OCI-LY3 (cell line): ENCODE data around the gene ZNF385C.

Experiments used
- EZH2phosphoT487 ChIP-seq: fragments of 200-600 bp; shearing (Covaris generic); IDR thresholded peaks from 2 replicates; pipeline ENCODE4 v1.6.1; 2018; ENCODE audit warnings: antibody characterized with exemption, mixed run types, low read depth
- TF ChIP-seq, protein P1 (sequence below): fragments of 200-600, 300-600 bp; sonication (generic); IDR thresholded peaks from 2 replicates; pipeline ENCODE4 v1.5.1; 2014; ENCODE audit warnings: antibody characterized with exemption, low read length, low read depth

- TF ChIP-seq, protein P1, sequence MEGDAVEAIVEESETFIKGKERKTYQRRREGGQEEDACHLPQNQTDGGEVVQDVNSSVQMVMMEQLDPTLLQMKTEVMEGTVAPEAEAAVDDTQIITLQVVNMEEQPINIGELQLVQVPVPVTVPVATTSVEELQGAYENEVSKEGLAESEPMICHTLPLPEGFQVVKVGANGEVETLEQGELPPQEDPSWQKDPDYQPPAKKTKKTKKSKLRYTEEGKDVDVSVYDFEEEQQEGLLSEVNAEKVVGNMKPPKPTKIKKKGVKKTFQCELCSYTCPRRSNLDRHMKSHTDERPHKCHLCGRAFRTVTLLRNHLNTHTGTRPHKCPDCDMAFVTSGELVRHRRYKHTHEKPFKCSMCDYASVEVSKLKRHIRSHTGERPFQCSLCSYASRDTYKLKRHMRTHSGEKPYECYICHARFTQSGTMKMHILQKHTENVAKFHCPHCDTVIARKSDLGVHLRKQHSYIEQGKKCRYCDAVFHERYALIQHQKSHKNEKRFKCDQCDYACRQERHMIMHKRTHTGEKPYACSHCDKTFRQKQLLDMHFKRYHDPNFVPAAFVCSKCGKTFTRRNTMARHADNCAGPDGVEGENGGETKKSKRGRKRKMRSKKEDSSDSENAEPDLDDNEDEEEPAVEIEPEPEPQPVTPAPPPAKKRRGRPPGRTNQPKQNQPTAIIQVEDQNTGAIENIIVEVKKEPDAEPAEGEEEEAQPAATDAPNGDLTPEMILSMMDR, result no peak
- no peak for TF ChIP-seq EZH2phosphoT487
Measured at GRCh38 chr17:42076797-42077559, 21.3 kb downstream of the ZNF385C start.
